Uterus (tissue), 4 donors: ENCODE results near the gene ORM1. TPM values are rescaled to one million over a fixed set of nuclear protein-coding genes. Genes with fewer than 3 reads are reported as not detected.

Source experiments
- DNase-seq, 2 donors: peaks; one replicate each; pipeline ENCODE4 v3.0.0-alpha.2; 2019 to 2020
- H3K27ac ChIP-seq, 2 donors: fragments of 200-600 bp; sonication (generic); 1 replicate in 1 of 2; 2 replicates in 1 of 2; pipeline ENCODE4 v1.5.1; 2016 to 2018
- H3K27me3 ChIP-seq, 2 donors: fragments of 200-600 bp; sonication (generic); one replicate each; pipeline ENCODE4 v1.5.1; 2018 to 2019; ENCODE audit warnings: control low read depth in 1 of 2
- H3K36me3 ChIP-seq, 2 donors: fragments of 200-600 bp; sonication (generic); one replicate each; pipeline ENCODE4 v1.5.1; 2019; ENCODE audit warnings: control low read depth in 1 of 2
- H3K4me1 ChIP-seq, 2 donors: fragments of 200-600 bp; sonication (generic); one replicate each; pipeline ENCODE4 v1.5.1; 2018 to 2019; ENCODE audit warnings: control low read depth in 1 of 2
- H3K4me3 ChIP-seq, 2 donors: fragments of 200-600 bp; sonication (generic); 1 replicate in 1 of 2; 2 replicates in 1 of 2; pipeline ENCODE4 v1.5.1; 2018 to 2019; ENCODE audit warnings: mild to moderate bottlenecking in 1 of 2
- H3K9me3 ChIP-seq, 2 donors: fragments of 200-600 bp; sonication (generic); one replicate each; pipeline ENCODE4 v1.5.1; 2019; ENCODE audit warnings: control low read depth in 1 of 2
- POLR2A ChIP-seq, 2 donors: fragments of 450-650 bp; IDR thresholded peaks; one replicate each; pipeline ENCODE4 v1.6.1; 2016; ENCODE audit warnings: antibody characterized with exemption in 2 of 2, mild to moderate bottlenecking in 1 of 2, moderate library complexity in 1 of 2
- intact Hi-C: fragments of 100-400 bp; cut with DNase I; formaldehyde crosslinking; loops from one replicate; pipeline ENCODE4 v1.15.1; 2023; ENCODE audit warnings: low total_unique reads
- total RNA-seq, 4 donors: library from RNA; depleted of rRNA in 3 of 4; stranded (reverse); fragments of >200 nt in 3 of 4; gene quantifications; one replicate each; pipeline versions ENCODE4 v1.1.0 to v1.2.4, GENCODE V29; 2014 to 2023
- TF ChIP-seq, protein P1 (sequence below), 4 experiments: fragments of 200-600 bp in 2 of 4; fragments of 450-650 bp in 2 of 4; sonication (generic) in 2 of 4; IDR thresholded peaks; one replicate each; pipeline ENCODE4 v1.5.1; 2016 to 2019; ENCODE audit warnings: antibody characterized with exemption in 4 of 4, mild to moderate bottlenecking in 2 of 4, moderate library complexity in 1 of 4
- donor health status: DM: yes; HTN: yes; CAD: no.

ORM1 gene
- total RNA-seq, 4 donors from 2014 or later: 1.9 to 2.4 TPM; not detected in 2

DNA sequence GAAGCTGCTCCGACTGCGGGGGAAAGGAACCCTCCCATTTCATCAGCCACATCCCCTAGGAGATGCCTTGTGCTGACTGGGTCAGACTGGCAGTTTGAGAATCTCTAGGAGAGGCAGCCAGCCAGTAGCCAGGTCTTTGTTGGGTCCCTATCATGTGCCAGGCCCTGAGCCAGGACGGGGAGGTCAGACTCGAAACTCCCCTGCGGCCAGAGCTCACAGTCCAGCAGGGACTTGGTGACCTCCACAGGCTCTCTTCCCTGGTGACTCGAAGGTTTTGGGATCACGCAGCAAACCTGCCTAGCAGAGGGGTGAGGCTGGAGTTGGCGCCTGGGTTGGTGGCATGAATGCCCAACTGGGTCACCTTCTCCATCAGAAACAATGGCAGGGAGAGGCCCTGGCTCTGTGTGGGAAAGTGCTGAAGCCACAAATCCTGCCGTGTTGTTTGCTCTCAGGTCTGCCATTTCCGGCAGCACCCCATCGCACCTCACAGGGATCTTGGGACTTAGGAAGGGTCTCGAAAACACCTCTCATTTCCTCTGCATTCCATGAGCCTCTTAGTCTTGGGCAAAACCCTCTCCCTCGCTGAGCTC, 14.4 kb upstream of the ORM1 start:
- no peaks in the 10 kb centered on the region for H3K36me3 ChIP-seq
- intact Hi-C loops: no loop called here

DNA sequence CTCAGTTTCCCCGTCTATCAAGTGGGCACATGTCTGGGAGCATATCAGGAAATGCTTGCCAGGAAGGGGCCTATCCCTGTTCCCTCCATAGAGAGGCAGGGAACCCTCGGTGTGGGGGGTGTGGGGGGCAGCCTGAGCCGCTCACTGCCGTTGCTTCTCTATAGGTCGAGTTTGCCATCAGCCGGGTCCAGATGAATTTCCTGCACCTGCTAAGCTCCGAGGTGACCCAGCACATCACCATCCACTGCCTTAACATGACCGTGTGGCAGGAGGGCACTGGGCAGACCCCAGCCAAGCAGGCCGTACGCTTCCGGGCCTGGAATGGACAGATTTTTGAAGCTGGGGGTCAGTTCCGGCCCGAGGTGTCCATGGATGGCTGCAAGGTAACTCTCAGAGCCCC, 13.8 kb upstream of the ORM1 start:
- Histone ChIP-seq H3K27me3 (no peaks in the 10 kb centered on the region), H3K4me1 (no peaks in the 10 kb centered on the region), H3K27ac (no peak overlapping the region), H3K9me3 (no peaks in the 10 kb centered on the region), H3K4me3 (no peak overlapping the region), H3K36me3 (no peaks in the 10 kb centered on the region)
- TF ChIP-seq, protein P1, sequence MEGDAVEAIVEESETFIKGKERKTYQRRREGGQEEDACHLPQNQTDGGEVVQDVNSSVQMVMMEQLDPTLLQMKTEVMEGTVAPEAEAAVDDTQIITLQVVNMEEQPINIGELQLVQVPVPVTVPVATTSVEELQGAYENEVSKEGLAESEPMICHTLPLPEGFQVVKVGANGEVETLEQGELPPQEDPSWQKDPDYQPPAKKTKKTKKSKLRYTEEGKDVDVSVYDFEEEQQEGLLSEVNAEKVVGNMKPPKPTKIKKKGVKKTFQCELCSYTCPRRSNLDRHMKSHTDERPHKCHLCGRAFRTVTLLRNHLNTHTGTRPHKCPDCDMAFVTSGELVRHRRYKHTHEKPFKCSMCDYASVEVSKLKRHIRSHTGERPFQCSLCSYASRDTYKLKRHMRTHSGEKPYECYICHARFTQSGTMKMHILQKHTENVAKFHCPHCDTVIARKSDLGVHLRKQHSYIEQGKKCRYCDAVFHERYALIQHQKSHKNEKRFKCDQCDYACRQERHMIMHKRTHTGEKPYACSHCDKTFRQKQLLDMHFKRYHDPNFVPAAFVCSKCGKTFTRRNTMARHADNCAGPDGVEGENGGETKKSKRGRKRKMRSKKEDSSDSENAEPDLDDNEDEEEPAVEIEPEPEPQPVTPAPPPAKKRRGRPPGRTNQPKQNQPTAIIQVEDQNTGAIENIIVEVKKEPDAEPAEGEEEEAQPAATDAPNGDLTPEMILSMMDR (IDR thresholded peaks at IDR 0.05): no peak
- peak; percentile 8 to 10 for DNase-seq
- intact Hi-C loops: no loop called here

More for the DNA sequence above, 14.4 kb upstream of the ORM1 start:
- H3K4me1 ChIP-seq: no peaks in the 10 kb centered on the region
- TF ChIP-seq, protein P1 (IDR thresholded peaks at IDR 0.05): no peak
- TF ChIP-seq POLR2A (IDR thresholded peaks at IDR 0.05): no peak
- H3K9me3 ChIP-seq: no peaks in the 10 kb centered on the region
- no peak overlapping the region for H3K4me3 ChIP-seq
- no peaks in the 10 kb centered on the region for H3K27me3 ChIP-seq
- H3K27ac ChIP-seq: no peak overlapping the region
- DNase-seq: peak; percentile 8 to 11

- H3K27ac ChIP-seq: no peak overlapping the region
- no peak for TF ChIP-seq POLR2A (IDR thresholded peaks at IDR 0.05)
- TF ChIP-seq, protein P1 (IDR thresholded peaks at IDR 0.05): no peak
- H3K27me3 ChIP-seq: no peaks in the 10 kb centered on the region
- intact Hi-C loops: no loop called here
- no peak overlapping the region for H3K4me3 ChIP-seq
- no peaks in the 10 kb centered on the region for H3K4me1 ChIP-seq
- peak in 1 of 2 donors; percentile 5 for DNase-seq
- H3K9me3 ChIP-seq: no peaks in the 10 kb centered on the region
- H3K36me3 ChIP-seq: no peaks in the 10 kb centered on the region
Observed at GRCh38 chr9:114310471-114311450, 12.1 kb upstream of the ORM1 start.

DNA sequence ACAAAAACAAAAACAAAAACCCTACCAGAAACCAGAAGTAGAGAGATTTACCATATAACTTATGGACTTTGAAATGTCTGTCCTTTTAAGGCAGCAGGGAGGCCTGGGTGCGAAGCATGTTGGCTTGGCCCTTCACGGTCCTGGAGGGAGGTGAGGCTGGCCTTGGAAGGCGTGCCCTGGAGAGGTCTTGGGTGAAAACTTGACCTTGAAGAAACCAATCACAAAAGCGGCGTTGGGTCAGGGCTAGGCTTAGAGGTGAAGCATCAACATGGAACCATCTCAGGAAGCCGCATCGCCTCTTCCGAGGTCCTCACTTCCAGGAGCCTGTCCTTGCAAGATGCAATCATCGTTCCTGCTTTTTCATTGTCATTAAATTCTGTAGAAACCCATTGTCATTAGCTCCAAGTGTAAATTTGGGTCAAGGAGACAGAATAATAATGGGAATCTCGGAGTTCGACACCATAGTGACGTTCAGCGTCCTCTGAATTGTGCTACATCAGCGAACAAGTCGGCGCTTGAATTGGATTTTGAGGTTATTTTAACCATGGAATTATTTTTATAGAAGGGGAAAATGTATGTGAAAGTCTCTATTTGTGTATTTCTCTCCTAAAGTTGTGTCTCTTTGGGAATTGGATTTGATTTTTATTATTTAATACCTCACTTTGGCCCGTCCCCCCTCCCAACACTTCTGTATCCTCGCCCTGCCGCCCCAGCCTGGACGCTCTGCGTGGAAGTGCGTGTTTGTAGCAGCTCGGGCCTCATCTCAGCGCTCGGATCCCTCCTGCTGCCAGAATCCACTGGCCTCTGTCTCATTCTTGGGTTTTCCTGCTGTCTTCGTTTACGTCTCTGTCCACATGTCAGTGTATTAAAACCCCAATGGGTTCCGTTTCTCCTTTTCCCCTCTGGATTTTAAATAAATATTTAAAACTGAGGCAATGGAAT, 11.1 kb upstream of the ORM1 start:
- H3K4me1 ChIP-seq: no peaks in the 10 kb centered on the region
- TF ChIP-seq POLR2A (IDR thresholded peaks at IDR 0.05): no peak
- TF ChIP-seq, protein P1 (IDR thresholded peaks at IDR 0.05): no peak
- intact Hi-C loops: no loop called here
- no peaks in the 10 kb centered on the region for H3K36me3 ChIP-seq
- no peak overlapping the region for H3K27ac ChIP-seq
- H3K27me3 ChIP-seq: no peaks in the 10 kb centered on the region
- DNase-seq: peak in 1 of 2 donors; percentile 6
- H3K4me3 ChIP-seq: no peak overlapping the region
- no peaks in the 10 kb centered on the region for H3K9me3 ChIP-seq
